Spinal cord (tissue), 10 donors: ENCODE measurements around the gene ID2. TPM values are rescaled to one million over a fixed set of nuclear protein-coding genes. Genes with fewer than 3 reads are reported as not detected.

Source experiments
- DNase-seq, 6 donors: peaks; one replicate each; pipeline versions ENCODE4 v3.0.0 to v3.0.0-alpha.2; 2013 to 2015; ENCODE audit warnings: low spot score in 6 of 6, low read depth in 4 of 6
- H3K27ac ChIP-seq: one replicate; pipeline ENCODE4 v1.5.1; 2013; ENCODE audit warnings: low read depth, low read length, control low read depth
- H3K27me3 ChIP-seq: one replicate; pipeline ENCODE4 v1.6.1; 2013; ENCODE audit warnings: low read length; ENCODE audit not compliant: control insufficient read depth, insufficient read depth
- H3K36me3 ChIP-seq: one replicate; pipeline ENCODE4 v1.6.1; 2013; ENCODE audit warnings: low read length; ENCODE audit not compliant: control insufficient read depth, insufficient read depth
- H3K4me1 ChIP-seq: one replicate; pipeline ENCODE4 v1.6.1; 2013; ENCODE audit warnings: low read length; ENCODE audit not compliant: control insufficient read depth, insufficient read depth
- H3K4me3 ChIP-seq: one replicate; pipeline ENCODE4 v1.5.1; 2013; ENCODE audit warnings: low read depth, low read length, control low read depth
- H3K9me3 ChIP-seq: one replicate; pipeline ENCODE4 v1.6.1; 2013; ENCODE audit warnings: low read length; ENCODE audit not compliant: control insufficient read depth, insufficient read depth
- WGBS: methylation state at CpG from one replicate; pipeline ENCODE4 v1.1.5; 2013; ENCODE audit warnings: missing lambda C conversion rate; ENCODE audit not compliant: insufficient coverage; 5-methylcytosine and 5-hydroxymethylcytosine counted together
- long read RNA-seq, 4 donors: transcript quantifications; one replicate each; lab custom pipeline, GENCODE V29; 2026
- polyA plus RNA-seq, 2 donors: library from polyadenylated mRNA; unstranded; fragments of 120-200 nt; gene quantifications; one replicate each; pipeline ENCODE4 v1.2.1, GENCODE V29; 2013; ENCODE audit not compliant: insufficient read length in 2 of 2
- total RNA-seq, 2 donors: library from RNA; depleted of rRNA in 1 of 2; stranded (reverse); fragments of 120-200 nt in 1 of 2; fragments of >200 nt in 1 of 2; gene quantifications; one replicate each; pipeline versions ENCODE4 v1.2.3 to v1.2.4, GENCODE V29; 2013 to 2014
- donor health status: healthy.

Gene ID2
- total RNA-seq, result 100 to 1,000 TPM; 138 to 140 TPM
- 100 to 1,000 TPM; 234 to 235 TPM for polyA plus RNA-seq
- long read RNA-seq, donor 1, transcript ID2-204 (2 exons, 474 nt), result minor isoform, 7 of 160 reads
- long read RNA-seq, donor 1, transcript ID2-203 (3 exons, 1,362 nt), result major isoform, 134 of 160 reads
- long read RNA-seq, donor 1, partial matches to known transcripts, result 18 of 160 reads
- long read RNA-seq, donor 1, other reads (novel, unspliced or antisense), result 0 of 160 reads
- long read RNA-seq, donor 2, transcript ID2-203 (3 exons, 1,362 nt), result major isoform, 65 of 68 reads
- long read RNA-seq, donor 2, partial matches to known transcripts, result 0 of 68 reads
- long read RNA-seq, donor 2, other reads (novel, unspliced or antisense), result 0 of 68 reads
- long read RNA-seq, donor 3, transcript ID2-203 (3 exons, 1,362 nt), result major isoform, 77 of 99 reads
- long read RNA-seq, donor 3, partial matches to known transcripts, result 20 of 99 reads
- long read RNA-seq, donor 3, other reads (novel, unspliced or antisense), result 0 of 99 reads
- long read RNA-seq, donor 4, transcript ID2-203 (3 exons, 1,362 nt), result major isoform, 362 of 386 reads
- long read RNA-seq, donor 4, transcript ID2-204 (2 exons, 474 nt), result minor isoform, 17 of 386 reads
- long read RNA-seq, donor 4, partial matches to known transcripts, result 0 of 386 reads
- long read RNA-seq, donor 4, other reads (novel, unspliced or antisense), result 6 of 386 reads

- DNase-seq, result peak; percentile 98 to 100 (median 99)
- WGBS, result under 1% methylated on average over 63 of the region's 70 CpGs
- Histone ChIP-seq H3K27ac (peak within 1 kb of the TSS; percentile 96), H3K4me1 (peaks cover 42% of the 10 kb centered on the region), H3K36me3 (peaks cover 2% of the 10 kb centered on the region), H3K4me3 (peak within 1 kb of the TSS; percentile 96), H3K27me3 (no peaks in the 10 kb centered on the region), H3K9me3 (no peaks in the 10 kb centered on the region)
Measured at GRCh38 chr2:8681786-8682692, at the start of gene ID2. ID2 (plus strand) TSS chr2:8682056; CDS start chr2:8682166, 110 bp downstream.

GRCh38 chr2:8632755-8633154 lies 49.1 kb upstream of the ID2 start:
- Histone ChIP-seq H3K27ac (no peak overlapping the region), H3K27me3 (peaks cover 6% of the 10 kb centered on the region), H3K36me3 (no peaks in the 10 kb centered on the region), H3K9me3 (no peaks in the 10 kb centered on the region), H3K4me3 (no peak overlapping the region), H3K4me1 (peaks cover 28% of the 10 kb centered on the region)
- 87% methylated on average over 11 of the region's 11 CpGs for WGBS
- no peak for DNase-seq

- 75% methylated on average over 7 of the region's 7 CpGs for WGBS
- Histone ChIP-seq H3K27ac (no peak overlapping the region), H3K4me3 (no peak overlapping the region), H3K4me1 (peaks cover 33% of the 10 kb centered on the region), H3K36me3 (no peaks in the 10 kb centered on the region), H3K27me3 (peaks cover 6% of the 10 kb centered on the region), H3K9me3 (no peaks in the 10 kb centered on the region)
- DNase-seq, result no peak
Measured at GRCh38 chr2:8633186-8633734, 48.6 kb upstream of the ID2 start.

- no peak overlapping the region for H3K4me3 ChIP-seq
- WGBS, result 60% methylated on average over 14 of the region's 14 CpGs
- DNase-seq, result no peak
- H3K27me3 ChIP-seq, result peaks cover 6% of the 10 kb centered on the region
- H3K27ac ChIP-seq, result no peak overlapping the region
- no peaks in the 10 kb centered on the region for H3K36me3 ChIP-seq
- no peaks in the 10 kb centered on the region for H3K9me3 ChIP-seq
- H3K4me1 ChIP-seq, result peaks cover 37% of the 10 kb centered on the region
Measured at GRCh38 chr2:8633735-8634313, 48.0 kb upstream of the ID2 start.

GRCh38 chr2:8634466-8635172 lies 47.2 kb upstream of the ID2 start:
- no peaks in the 10 kb centered on the region for H3K9me3 ChIP-seq
- WGBS, result 92% methylated on average over 14 of the region's 14 CpGs
- no peak overlapping the region for H3K27ac ChIP-seq
- DNase-seq, result no peak
- peaks cover 6% of the 10 kb centered on the region for H3K27me3 ChIP-seq
- no peaks in the 10 kb centered on the region for H3K36me3 ChIP-seq
- peaks cover 42% of the 10 kb centered on the region for H3K4me1 ChIP-seq
- no peak overlapping the region for H3K4me3 ChIP-seq

- DNase-seq, result peak in 1 of 6 donors; percentile 18
- H3K27ac ChIP-seq, result peak overlapping the region; percentile 53
- H3K4me1 ChIP-seq, result peaks cover 42% of the 10 kb centered on the region
- H3K4me3 ChIP-seq, result no peak overlapping the region
- no peaks in the 10 kb centered on the region for H3K36me3 ChIP-seq
- H3K9me3 ChIP-seq, result no peaks in the 10 kb centered on the region
- H3K27me3 ChIP-seq, result peaks cover 6% of the 10 kb centered on the region
- 42% methylated on average over 12 of the region's 15 CpGs for WGBS
Measured at GRCh38 chr2:8636041-8636491, 45.8 kb upstream of the ID2 start.

- Histone ChIP-seq H3K9me3 (no peaks in the 10 kb centered on the region), H3K4me1 (peaks cover 46% of the 10 kb centered on the region), H3K4me3 (no peak overlapping the region), H3K27ac (peak overlapping the region; percentile 53), H3K36me3 (no peaks in the 10 kb centered on the region), H3K27me3 (peaks cover 6% of the 10 kb centered on the region)
- peak in 2 of 6 donors; percentile 71 for DNase-seq
- WGBS, result 3% methylated on average over 5 of the region's 16 CpGs
Measured at GRCh38 chr2:8636721-8637636, 44.9 kb upstream of the ID2 start.

- Histone ChIP-seq H3K27me3 (peaks cover 6% of the 10 kb centered on the region), H3K4me1 (peaks cover 55% of the 10 kb centered on the region), H3K9me3 (no peaks in the 10 kb centered on the region), H3K36me3 (no peaks in the 10 kb centered on the region), H3K27ac (no peak overlapping the region), H3K4me3 (no peak overlapping the region)
- DNase-seq, result peak in 2 of 6 donors; percentile 36 to 49
- WGBS, result 31% methylated on average over 5 of the region's 12 CpGs
Measured at GRCh38 chr2:8638327-8638726, 43.5 kb upstream of the ID2 start.
